Prostate gland (tissue), 2 donors: ENCODE data around the gene ZNF488. TPM values are rescaled to one million over a fixed set of nuclear protein-coding genes. Genes with fewer than 3 reads are reported as not detected.

Experiments used
- DNase-seq: peaks from one replicate; pipeline ENCODE4 v3.0.0-alpha.2; 2019; ENCODE audit warnings: low spot score
- H3K27ac ChIP-seq, 2 donors: fragments of 200-600 bp; sonication (generic); 2 replicates each; pipeline ENCODE4 v1.5.1; 2017 to 2019
- H3K27me3 ChIP-seq: fragments of 200-600 bp; sonication (generic); replicated peaks from 2 replicates; pipeline ENCODE4 v1.5.1; 2019; ENCODE audit not compliant: insufficient read depth
- H3K36me3 ChIP-seq, 2 donors: fragments of 200-600 bp; sonication (generic); 1 replicate in 1 of 2; 2 replicates in 1 of 2; pipeline versions ENCODE4 v1.5.1 to v1.8.1; 2017 to 2019
- H3K4me1 ChIP-seq: fragments of 200-600 bp; sonication (generic); replicated peaks from 2 replicates; pipeline ENCODE4 v1.5.1; 2019
- H3K4me3 ChIP-seq, 2 donors: fragments of 200-600 bp; sonication (generic); 2 replicates each; pipeline ENCODE4 v1.5.1; 2017 to 2019
- H3K9me3 ChIP-seq: fragments of 200-600 bp; sonication (generic); 2 replicates; pipeline ENCODE4 v1.5.1; 2017
- CTCF ChIP-seq, 4 experiments: fragments of 200-600 bp in 2 of 4; fragments of 450-650 bp in 2 of 4; sonication (generic) in 2 of 4; IDR thresholded peaks; 1 replicate in 3 of 4; 2 replicates in 1 of 4; pipeline ENCODE4 v1.5.1; 2016 to 2019; ENCODE audit warnings: antibody characterized with exemption in 4 of 4, mild to moderate bottlenecking in 2 of 4, moderate library complexity in 2 of 4
- POLR2A ChIP-seq: fragments of 450-650 bp; IDR thresholded peaks from one replicate; pipeline ENCODE4 v1.6.1; 2016; ENCODE audit warnings: antibody characterized with exemption, mild to moderate bottlenecking
- POLR2AphosphoS5 ChIP-seq: sonication (generic); formaldehyde crosslinking; IDR thresholded peaks from one replicate; pipeline ENCODE4 v1.6.1; 2017; ENCODE audit warnings: antibody characterized with exemption
- WGBS: methylation state at CpG from one replicate; pipeline ENCODE4 v1.1.5; 2018; 5-methylcytosine and 5-hydroxymethylcytosine counted together
- intact Hi-C: fragments of 100-400 bp; cut with DNase I; formaldehyde crosslinking; loops from one replicate; pipeline ENCODE4 v1.14.2; 2022
- total RNA-seq, 2 donors: library from RNA; depleted of rRNA; stranded (reverse); fragments of >200 nt; gene quantifications; one replicate each; pipeline ENCODE4 v1.1.0, GENCODE V29; 2016

The ZNF488 gene
- total RNA-seq, 2 donors from 2014 or later = 1.5 to 1.9 TPM

GRCh38 chr10:47358457-47358856, 25.6 kb downstream of the ZNF488 start:
- WGBS = 85% methylated on average over 3 of the region's 3 CpGs
- TF ChIP-seq POLR2A (no peak), POLR2AphosphoS5 (no peak), CTCF (IDR thresholded peaks at IDR 0.05) (no peak)
- H3K27ac ChIP-seq = no peak overlapping the region
- intact Hi-C loops = no loop called here
- no peaks in the 10 kb centered on the region for H3K9me3 ChIP-seq
- no peak for DNase-seq
- no peaks in the 10 kb centered on the region for H3K4me1 ChIP-seq
- H3K27me3 ChIP-seq = no peaks in the 10 kb centered on the region
- H3K36me3 ChIP-seq = no peaks in the 10 kb centered on the region
- no peak overlapping the region for H3K4me3 ChIP-seq

GRCh38 chr10:47357911-47358310, 26.2 kb downstream of the ZNF488 start:
- no peak for DNase-seq
- H3K4me1 ChIP-seq = no peaks in the 10 kb centered on the region
- no peaks in the 10 kb centered on the region for H3K27me3 ChIP-seq
- intact Hi-C loops = no loop called here
- H3K9me3 ChIP-seq = no peaks in the 10 kb centered on the region
- H3K27ac ChIP-seq = no peak overlapping the region
- 92% methylated on average over 3 of the region's 3 CpGs for WGBS
- no peak overlapping the region for H3K4me3 ChIP-seq
- TF ChIP-seq CTCF (IDR thresholded peaks at IDR 0.05) = no peak
- no peak for TF ChIP-seq POLR2A
- no peak for TF ChIP-seq POLR2AphosphoS5
- H3K36me3 ChIP-seq = no peaks in the 10 kb centered on the region

- Histone ChIP-seq H3K4me1 (no peaks in the 10 kb centered on the region), H3K4me3 (no peak overlapping the region), H3K27ac (no peak overlapping the region), H3K27me3 (no peaks in the 10 kb centered on the region), H3K36me3 (no peaks in the 10 kb centered on the region), H3K9me3 (no peaks in the 10 kb centered on the region)
- 94% methylated on average over 12 of the region's 12 CpGs for WGBS
- no peak for TF ChIP-seq POLR2AphosphoS5
- intact Hi-C loops = no loop called here
- DNase-seq = no peak
These were observed 26.9 kb downstream of the ZNF488 start for GRCh38 chr10:47357131-47357582.

GRCh38 chr10:47356708-47357107, 27.4 kb downstream of the ZNF488 start:
- H3K4me1 ChIP-seq = no peaks in the 10 kb centered on the region
- H3K27ac ChIP-seq = no peak overlapping the region
- H3K36me3 ChIP-seq = no peaks in the 10 kb centered on the region
- no peaks in the 10 kb centered on the region for H3K27me3 ChIP-seq
- no peak for DNase-seq
- TF ChIP-seq POLR2A (no peak), POLR2AphosphoS5 (no peak), CTCF (IDR thresholded peaks at IDR 0.05) (no peak)
- H3K9me3 ChIP-seq = no peaks in the 10 kb centered on the region
- 86% methylated on average over 5 of the region's 5 CpGs for WGBS
- intact Hi-C loops = no loop called here
- H3K4me3 ChIP-seq = no peak overlapping the region

GRCh38 chr10:47354900-47355299, 29.2 kb downstream of the ZNF488 start:
- no peak for DNase-seq
- no peaks in the 10 kb centered on the region for H3K9me3 ChIP-seq
- H3K27ac ChIP-seq = no peak overlapping the region
- H3K4me1 ChIP-seq = no peaks in the 10 kb centered on the region
- H3K36me3 ChIP-seq = no peaks in the 10 kb centered on the region
- WGBS = 78% methylated on average over 1 of the region's 1 CpG
- intact Hi-C loops = no loop called here
- H3K27me3 ChIP-seq = no peaks in the 10 kb centered on the region
- H3K4me3 ChIP-seq = no peak overlapping the region
- TF ChIP-seq CTCF (IDR thresholded peaks at IDR 0.05) (no peak), POLR2A (no peak), POLR2AphosphoS5 (no peak)
